Spleen (tissue), 7 donors: Measurements from ENCODE around the gene CLASRP.

ENCODE experiments used
- CTCF ChIP-seq, 11 experiments: fragments of 200-600 bp in 7 of 11; fragments of 450-650 bp in 4 of 11; sonication (generic) in 4 of 11; IDR thresholded peaks in 8 of 11; conservative IDR thresholded peaks in 3 of 11; 1 replicate in 7 of 11; 2 replicates in 4 of 11; pipeline versions ENCODE4 v1.4.0 to v1.8.0; 2016 to 2021; ENCODE audit warnings: antibody characterized with exemption in 11 of 11, inconsistent platforms in 4 of 11, mild to moderate bottlenecking in 1 of 11
- POLR2A ChIP-seq, 3 donors: fragments of 450-650 bp; IDR thresholded peaks; one replicate each; pipeline ENCODE4 v1.5.1; 2017; ENCODE audit warnings: antibody characterized with exemption in 3 of 3, mild to moderate bottlenecking in 1 of 3
- donor health status: DM: no; HTN: no; CAD: no; lungs with moderate emphysema.
- donor health status: DM: no; HTN: no; CAD: no.
- donor health status: DM: no; HTN: no; CAD: no.

DNA sequence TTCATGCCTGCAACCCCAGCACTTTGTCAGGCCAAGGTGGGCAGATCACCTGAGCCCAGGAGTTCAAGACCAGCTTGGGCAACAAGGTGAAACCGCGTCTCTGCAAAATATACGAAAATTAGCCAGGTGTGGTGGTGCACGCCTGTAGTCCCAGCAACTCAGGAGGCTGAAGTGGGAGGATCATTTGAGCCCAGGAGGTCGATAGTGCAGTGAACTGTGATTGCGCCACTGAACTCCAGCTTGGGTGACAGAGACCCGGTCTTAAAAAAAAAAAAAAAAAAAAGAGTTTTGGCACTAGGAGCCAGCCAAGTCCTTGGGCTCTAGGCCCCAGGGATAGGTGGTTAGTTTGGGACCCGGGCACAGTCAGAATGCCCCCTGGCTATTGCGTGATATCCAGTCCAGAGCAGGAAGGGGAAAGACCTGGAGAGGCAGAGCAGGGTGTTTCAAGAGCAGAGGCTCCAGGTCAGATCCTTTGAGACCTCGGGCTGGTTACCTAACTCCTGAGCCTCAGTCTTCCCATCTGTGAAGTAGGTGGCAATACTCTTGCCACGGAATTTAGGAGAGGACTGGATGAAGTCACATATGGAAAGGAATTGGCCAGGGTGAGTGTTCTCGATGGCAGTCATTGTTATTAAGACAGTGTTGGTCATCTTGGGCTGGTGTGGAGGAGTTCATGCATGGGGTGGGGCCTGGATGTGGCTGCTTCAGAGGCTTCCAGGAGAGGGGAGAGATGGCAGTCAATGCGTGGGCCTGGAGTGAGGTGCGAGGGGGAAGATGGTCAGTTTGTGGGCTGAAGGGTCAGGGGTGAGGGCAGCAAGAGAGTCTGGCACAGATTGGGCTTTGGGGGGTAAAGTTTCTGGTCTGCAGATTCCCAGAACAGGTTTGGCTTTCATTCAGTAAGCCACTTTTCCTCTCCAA lies 56.9 kb downstream of the CLASRP start:
- TF ChIP-seq CTCF (IDR thresholded peaks at IDR 0.05 in 8 of 11, conservative IDR thresholded peaks at IDR 0.05 in 3 of 11) (no peak), POLR2A (IDR thresholded peaks at IDR 0.05) (no peak)
